ENCODE measurements around the gene MRPL36. TPM values are rescaled to one million over a fixed set of nuclear protein-coding genes. Genes with fewer than 3 reads are reported as not detected.

The MRPL36 gene
- total and polyA plus RNA-seq, 2 experiments from 2014 or later: 47.5 to 149 TPM

GRCh38 chr5:1847056-1847455, 47.4 kb upstream of the MRPL36 start (continued):
- TF ChIP-seq ETS1 (IDR thresholded peaks at IDR 0.05) (no peak), EZH2phosphoT487 (IDR thresholded peaks at IDR 0.05; ENCODE audit: unreplicated experiment) (no peak), REST (IDR thresholded peaks at IDR 0.05; ENCODE audit: unreplicated experiment) (no peak), POLR2AphosphoS5 (IDR thresholded peaks at IDR 0.05; ENCODE audit: low read depth) (no peak), ZNF331 (CRISPR knock-in tag; IDR thresholded peaks at IDR 0.05; ENCODE audit: low read depth) (no peak), STAT1 (IDR thresholded peaks at IDR 0.05; ENCODE audit: unreplicated experiment) (no peak), JUNB (IDR thresholded peaks at IDR 0.05; ENCODE audit: unreplicated experiment) (no peak), CREB1 (CRISPR knock-in tag; IDR thresholded peaks at IDR 0.05; ENCODE audit: low read depth) (no peak)

- no peaks in the 10 kb centered on the region for H3K36me3 ChIP-seq (ENCODE audit: insufficient read depth)
- no peak for ATAC-seq
- peaks cover 28% of the 10 kb centered on the region for H3K27me3 ChIP-seq (ENCODE audit: insufficient read depth)
- 0 out of 2 replicates have a peak, but pooled peaks cover 3% of the 10 kb centered on the region for H3K9me2 ChIP-seq (ENCODE audit: insufficient read depth)
- H3K4me1 Mint-ChIP-seq: peaks cover 18% of the 10 kb centered on the region
- no peak overlapping the region for H3K4me3 ChIP-seq
- H2AFZ ChIP-seq: no peak overlapping the region
- H3K27me3 Mint-ChIP-seq (ENCODE audit: insufficient read depth, low read depth, poor library complexity): peaks cover 43% of the 10 kb centered on the region
- H3K4me1 ChIP-seq (ENCODE audit: insufficient read depth): no peaks in the 10 kb centered on the region; the same call in 1 of the 2 replicates
- H3K27ac Mint-ChIP-seq: no peak overlapping the region
- no peaks in the 10 kb centered on the region for H4K20me1 ChIP-seq (replicated peaks; ENCODE audit: insufficient read depth)
- H3F3A ChIP-seq (replicated peaks; ENCODE audit: low read depth): no peaks in the 10 kb centered on the region
- H3K79me2 ChIP-seq (replicated peaks; ENCODE audit: insufficient read depth): no peaks in the 10 kb centered on the region
- H3K27ac ChIP-seq (ENCODE audit: low read depth): no peak overlapping the region
- no peaks in the 10 kb centered on the region for H3K9me3 Mint-ChIP-seq
- H3K4me2 ChIP-seq: no peak overlapping the region
- TF ChIP-seq EZH2phosphoT487 (IDR thresholded peaks at IDR 0.05; ENCODE audit: unreplicated experiment) (no peak), STAT1 (IDR thresholded peaks at IDR 0.05; ENCODE audit: unreplicated experiment) (no peak), NANOG (IDR thresholded peaks at IDR 0.05; ENCODE audit: borderline replicate concordance) (no peak), ZNF114 (CRISPR knock-in tag; IDR thresholded peaks at IDR 0.05) (no peak), CREB1 (CRISPR knock-in tag; IDR thresholded peaks at IDR 0.05; ENCODE audit: low read depth) (no peak), ZNF462 (CRISPR knock-in tag; IDR thresholded peaks at IDR 0.05) (no peak), CTCF (conservative IDR thresholded peaks at IDR 0.05; ENCODE audit: low read depth in 2 of 2) (no peak), EZH2 (IDR thresholded peaks at IDR 0.05; ENCODE audit: low read depth, unreplicated experiment) (no peak), ZNF331 (CRISPR knock-in tag; IDR thresholded peaks at IDR 0.05; ENCODE audit: low read depth) (no peak)
- no peaks in the 10 kb centered on the region for H3K36me3 Mint-ChIP-seq (ENCODE audit: low read depth)
- no peak overlapping the region for H3K4me3 Mint-ChIP-seq
- no peak for DNase-seq (ENCODE audit: low spot score)
Observed at GRCh38 chr5:1846583-1846982, 46.9 kb upstream of the MRPL36 start.

All from GM23338 (cell line).